ENCODE results near the gene NRP2. TPM values are rescaled to one million over a fixed set of nuclear protein-coding genes. Genes with fewer than 3 reads are reported as not detected.

The NRP2 gene
- total and polyA plus RNA-seq, 10 donors: 3.1 to 49.9 (median 26.2) TPM

DNA sequence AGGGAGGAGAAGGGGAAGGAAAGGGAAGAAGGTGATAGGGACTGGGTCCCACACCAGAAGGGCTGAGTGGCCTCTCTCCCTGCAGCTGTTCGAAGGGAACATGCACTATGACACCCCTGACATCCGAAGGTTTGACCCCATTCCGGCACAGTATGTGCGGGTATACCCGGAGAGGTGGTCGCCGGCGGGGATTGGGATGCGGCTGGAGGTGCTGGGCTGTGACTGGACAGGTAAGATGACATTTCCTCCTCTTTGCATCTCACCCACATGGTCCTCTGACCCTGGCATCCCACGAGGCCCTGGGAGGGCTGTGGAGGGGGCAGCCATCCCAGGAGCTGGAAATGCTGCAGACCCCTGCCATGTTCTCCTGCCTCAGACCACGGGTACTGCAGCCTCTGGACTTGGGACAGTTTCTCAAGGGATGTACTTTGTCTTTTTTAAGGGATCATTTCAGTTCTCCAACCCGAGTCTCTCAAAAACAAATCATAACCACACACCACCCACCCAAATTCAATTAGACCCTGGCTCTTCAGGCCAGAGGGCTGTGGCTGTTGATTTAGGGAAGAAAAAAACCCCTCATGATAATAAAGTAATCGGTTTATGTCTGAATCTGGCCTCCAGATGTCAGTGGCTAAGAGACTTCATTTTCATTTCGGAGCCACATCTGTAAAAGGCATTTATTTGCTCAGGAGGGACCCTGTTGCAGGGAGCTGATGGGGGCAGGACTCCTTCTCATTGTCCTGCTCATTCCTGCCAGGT is 63.5 kb downstream of the NRP2 start:
- Histone ChIP-seq H3K4me3 (no peak overlapping the region), H3K27ac (no peak overlapping the region), H3K36me3 (peaks cover 0 to 68% (median 8%) of the 10 kb centered on the region in 6 donors), H3K4me1 (no peaks in the 10 kb centered on the region), H3K9me3 (no peaks in the 10 kb centered on the region), H3K27me3 (replicated peaks in 1 of 7) (no peaks in the 10 kb centered on the region)
- intact Hi-C loops (cut with DNase I; ENCODE audit: low total_unique reads): no loop called here
- TF ChIP-seq CTCF (IDR thresholded peaks at IDR 0.05 in 8 of 11, conservative IDR thresholded peaks at IDR 0.05 in 3 of 11) (no peak), POLR2A (IDR thresholded peaks at IDR 0.05) (no peak)
- 84 to 93% (median 90%) methylated on average over 14 of the region's 14 CpGs for WGBS, 5 donors
- no peak for DNase-seq

GRCh38 chr2:205746420-205746785 is 64.1 kb downstream of the NRP2 start:
- peaks cover 0 to 62% (median 8%) of the 10 kb centered on the region in 6 donors for H3K36me3 ChIP-seq
- no peaks in the 10 kb centered on the region for H3K4me1 ChIP-seq
- DNase-seq: no peak
- no peak overlapping the region for H3K27ac ChIP-seq
- no peaks in the 10 kb centered on the region for H3K9me3 ChIP-seq
- WGBS, 5 donors: 85 to 100% (median 91%) methylated on average over 5 to 7 of the region's 7 CpGs
- H3K27me3 ChIP-seq (replicated peaks in 1 of 7): no peaks in the 10 kb centered on the region
- H3K4me3 ChIP-seq: no peak overlapping the region
- intact Hi-C loops (cut with DNase I; ENCODE audit: low total_unique reads): no loop called here
- TF ChIP-seq POLR2A (IDR thresholded peaks at IDR 0.05) (no peak), CTCF (IDR thresholded peaks at IDR 0.05 in 8 of 11, conservative IDR thresholded peaks at IDR 0.05 in 3 of 11) (no peak), POLR2AphosphoS5 (IDR thresholded peaks at IDR 0.05) (no peak)

GRCh38 chr2:205747829-205748386 is 65.6 kb downstream of the NRP2 start:
- no peak overlapping the region for H3K4me3 ChIP-seq
- H3K36me3 ChIP-seq: peaks cover 0 to 60% (median 8%) of the 10 kb centered on the region in 6 donors
- no peaks in the 10 kb centered on the region for H3K4me1 ChIP-seq
- DNase-seq: no peak
- no peaks in the 10 kb centered on the region for H3K27me3 ChIP-seq (replicated peaks in 1 of 7)
- no peak for TF ChIP-seq POLR2A (IDR thresholded peaks at IDR 0.05)
- TF ChIP-seq POLR2AphosphoS5 (IDR thresholded peaks at IDR 0.05): no peak
- TF ChIP-seq CTCF (IDR thresholded peaks at IDR 0.05 in 8 of 11, conservative IDR thresholded peaks at IDR 0.05 in 3 of 11): no peak
- intact Hi-C loops (cut with DNase I; ENCODE audit: low total_unique reads): no loop called here
- H3K9me3 ChIP-seq: no peaks in the 10 kb centered on the region
- H3K27ac ChIP-seq: no peak overlapping the region
- WGBS, 5 donors: 86 to 94% (median 91%) methylated on average over 11 of the region's 11 CpGs

DNA sequence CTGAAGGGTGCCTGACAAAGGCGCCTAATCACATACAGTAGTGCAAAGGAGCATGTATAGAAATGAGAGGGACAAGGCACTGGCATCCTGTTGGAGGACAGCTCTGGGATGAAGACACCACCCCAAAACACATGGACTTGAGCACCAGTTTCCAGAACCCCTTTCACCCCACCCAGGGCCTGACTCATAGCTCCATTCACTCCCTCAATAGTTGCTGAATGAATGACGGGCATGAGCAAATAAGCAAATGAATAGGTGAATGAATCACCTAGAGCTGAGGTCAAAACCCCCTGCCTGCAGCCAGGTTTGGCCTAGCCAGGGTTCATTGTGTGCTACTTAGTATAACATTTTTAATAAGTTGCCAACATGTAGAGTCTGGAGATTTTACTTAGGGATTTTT is 66.3 kb downstream of the NRP2 start:
- intact Hi-C loops (cut with DNase I; ENCODE audit: low total_unique reads): no loop called here
- Histone ChIP-seq H3K27me3 (replicated peaks in 1 of 7) (no peaks in the 10 kb centered on the region), H3K36me3 (peaks cover 0 to 59% (median 8%) of the 10 kb centered on the region in 6 donors), H3K27ac (no peak overlapping the region), H3K4me1 (no peaks in the 10 kb centered on the region), H3K9me3 (no peaks in the 10 kb centered on the region), H3K4me3 (no peak overlapping the region)
- no peak for TF ChIP-seq CTCF (IDR thresholded peaks at IDR 0.05 in 8 of 11, conservative IDR thresholded peaks at IDR 0.05 in 3 of 11)
- TF ChIP-seq POLR2A (IDR thresholded peaks at IDR 0.05): no peak
- TF ChIP-seq POLR2AphosphoS5 (IDR thresholded peaks at IDR 0.05): no peak
- DNase-seq: no peak
- WGBS, 5 donors: 81 to 97% (median 89%) methylated on average over 2 of the region's 2 CpGs
